HG02571 (cell line): ENCODE results near the gene YIPF5.

Source experiments
- ATAC-seq: cut with Tn5 transposase; IDR thresholded peaks from one replicate; pipeline ENCODE4 v1.9.1; 2021; ENCODE audit warnings: mild to moderate bottlenecking, moderate library complexity; ENCODE audit not compliant: unreplicated experiment

YIPF5 gene

DNA sequence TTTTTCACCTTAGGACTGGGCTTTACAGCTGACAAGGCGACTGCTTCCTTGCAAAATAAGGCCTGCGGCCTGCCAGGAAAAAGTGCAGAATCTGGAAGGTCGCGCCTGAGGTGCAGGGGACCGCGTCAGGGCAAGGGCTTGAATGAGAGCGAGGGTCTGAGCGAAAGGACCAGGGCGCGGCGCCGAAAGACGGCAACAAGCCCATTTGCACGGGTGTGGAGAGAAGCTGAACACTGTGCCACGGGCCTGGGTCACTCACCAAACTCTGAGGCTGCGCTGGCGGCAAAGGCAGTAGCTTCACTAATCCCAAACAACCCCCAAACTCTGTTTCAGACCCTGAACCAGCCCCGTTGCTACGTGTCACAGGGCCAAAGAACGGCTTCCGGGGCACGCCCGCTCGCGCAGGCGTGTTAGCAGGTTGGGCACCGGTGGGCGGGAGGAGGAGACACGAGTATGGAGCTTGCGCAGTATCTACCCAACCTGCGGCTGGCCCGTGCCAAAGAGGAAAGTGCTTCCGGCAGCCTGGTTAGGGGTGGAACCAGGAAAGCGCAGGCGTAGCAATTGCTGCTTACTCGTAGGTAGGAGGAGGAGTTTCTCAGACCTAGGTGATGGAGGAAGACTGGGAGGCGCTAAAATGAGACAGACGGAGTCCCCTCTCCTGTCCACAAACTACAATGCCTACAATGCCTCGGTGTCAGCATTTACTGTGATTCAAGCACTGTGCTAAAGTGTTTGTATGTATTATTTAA, at the start of gene YIPF5, which contains the start of gene KCTD16:
Gene YIPF5 (minus strand): TSS at position 384 of the 749 bp plus-strand sequence. CDS start 704 bp downstream, outside the sequence.
Gene KCTD16 (plus strand): TSS at position 598 of the 749 bp plus-strand sequence.
- ATAC-seq, result peak; percentile 99

DNA sequence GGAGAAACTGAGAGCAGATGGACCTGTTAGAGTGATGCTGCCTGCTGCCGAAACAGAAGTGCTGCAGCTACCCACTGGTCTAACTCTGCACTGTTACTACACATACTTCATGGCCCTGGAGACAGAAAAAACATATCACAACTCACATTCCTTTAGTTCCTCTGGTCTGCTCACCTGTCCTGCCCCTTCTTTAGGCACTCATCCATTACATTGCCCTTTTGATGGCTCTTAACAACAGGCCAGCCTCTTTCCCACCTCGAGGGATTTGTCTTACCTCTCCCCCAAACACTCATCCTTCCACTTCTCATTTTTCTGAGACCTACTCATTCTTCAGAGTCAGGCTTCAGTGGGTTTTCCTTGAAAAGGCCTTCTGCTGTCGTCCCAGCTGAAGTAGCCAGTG, 49.4 kb upstream of the YIPF5 start:
- ATAC-seq, result no peak

DNA sequence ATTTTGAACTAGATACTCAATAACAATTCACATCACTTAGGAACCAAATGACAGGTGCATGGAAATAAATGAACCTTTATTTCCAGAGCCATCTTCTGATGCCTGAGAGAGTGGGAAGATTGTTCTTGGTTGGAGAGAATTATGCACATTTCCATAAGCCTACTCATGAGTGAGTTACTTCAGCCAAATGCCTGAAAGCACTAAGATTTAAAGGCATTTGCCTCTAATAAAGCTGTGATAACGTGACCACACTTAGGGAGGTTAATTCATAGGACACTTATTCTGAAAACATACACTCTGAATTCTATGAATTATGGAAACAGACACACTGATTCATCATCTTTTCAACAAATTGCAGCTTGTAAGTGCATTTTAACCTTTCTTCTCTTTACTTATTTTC, 40.2 kb upstream of the YIPF5 start:
- no peak for ATAC-seq

DNA sequence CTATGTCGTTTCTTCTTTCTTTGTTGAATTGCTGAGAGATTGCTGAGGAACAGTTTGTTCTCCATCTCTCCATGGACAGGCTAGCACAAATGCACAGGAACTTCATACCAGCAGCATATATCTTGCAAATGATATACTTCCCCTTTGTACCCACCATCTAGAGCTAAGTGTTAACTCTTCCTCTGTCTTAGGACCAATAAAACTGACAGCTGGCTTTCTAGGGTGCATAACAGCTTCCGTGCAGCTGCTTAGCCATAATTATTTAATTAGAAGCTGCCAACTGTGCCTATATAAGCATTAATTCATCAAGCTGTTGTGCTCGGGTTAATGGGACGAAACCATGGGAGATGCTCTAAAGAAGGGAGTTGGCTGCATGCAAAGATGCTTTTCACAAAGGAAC, 38.9 kb upstream of the YIPF5 start:
- ATAC-seq, result no peak

DNA sequence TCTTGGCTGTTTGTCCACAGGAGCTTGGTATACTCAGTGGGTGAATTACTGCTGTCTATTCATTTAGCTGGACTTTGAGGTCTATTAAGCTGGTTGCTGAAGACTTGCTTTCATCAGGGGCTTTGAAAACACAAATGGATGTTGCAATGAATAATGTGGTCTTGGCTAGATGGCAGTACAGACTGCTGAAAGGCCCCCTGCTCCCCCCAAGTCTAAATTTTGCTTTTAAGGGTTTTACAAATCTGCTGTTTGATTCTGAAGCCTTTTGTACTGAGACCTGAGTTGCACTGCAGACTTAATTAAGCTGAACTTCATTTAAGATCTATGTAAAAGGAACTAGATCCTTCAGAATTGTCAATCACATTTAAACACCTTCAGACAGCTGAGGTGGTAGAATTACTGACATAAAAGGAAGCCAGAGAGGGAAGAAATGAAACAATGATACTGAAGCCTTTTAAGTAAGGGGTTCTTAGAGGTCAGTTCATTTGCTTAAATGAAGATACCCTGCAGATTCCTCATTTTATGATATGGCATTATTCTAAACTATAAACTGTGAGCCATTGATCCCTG, 37.5 kb upstream of the YIPF5 start:
- ATAC-seq, result no peak

DNA sequence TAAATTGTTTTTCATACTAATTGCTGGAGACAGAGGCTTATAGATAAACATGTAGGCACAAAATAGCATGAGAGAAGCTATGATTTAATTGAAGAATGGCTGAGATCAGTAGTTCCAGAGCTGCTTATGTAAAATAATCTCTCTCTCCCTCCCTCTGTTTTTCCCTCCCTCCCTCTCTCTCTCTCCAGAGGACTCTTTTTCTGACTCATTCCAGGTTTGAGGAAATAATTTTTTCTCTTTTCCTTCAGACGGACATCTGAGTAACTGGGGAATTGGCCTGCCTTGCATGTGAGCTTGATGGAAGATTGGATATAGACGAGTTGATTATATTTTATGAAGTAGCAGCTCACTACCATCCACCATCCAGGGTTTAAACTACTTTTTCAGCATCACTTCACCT, 35.7 kb upstream of the YIPF5 start:
- ATAC-seq, result no peak

DNA sequence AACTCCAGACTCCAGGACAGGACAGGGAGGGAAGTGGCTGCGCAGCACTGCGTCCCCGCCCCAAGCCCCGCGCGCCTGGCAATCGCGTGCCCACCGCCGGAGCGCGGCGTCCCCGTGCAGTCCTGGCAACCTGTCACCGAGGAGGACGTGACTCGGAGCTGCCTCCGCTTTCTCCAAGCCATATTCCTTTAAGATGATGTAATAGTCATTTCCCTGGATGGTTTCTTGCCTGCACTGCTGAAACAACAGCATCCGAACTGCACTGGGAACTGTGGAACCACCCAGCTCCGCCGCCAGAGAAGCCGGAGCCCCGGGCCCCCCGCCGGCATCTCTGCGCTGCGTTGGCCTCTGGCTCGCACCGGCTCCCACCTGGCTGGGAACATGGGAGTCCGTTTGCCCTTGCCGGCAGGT, 34.7 kb upstream of the YIPF5 start:
- no peak for ATAC-seq

DNA sequence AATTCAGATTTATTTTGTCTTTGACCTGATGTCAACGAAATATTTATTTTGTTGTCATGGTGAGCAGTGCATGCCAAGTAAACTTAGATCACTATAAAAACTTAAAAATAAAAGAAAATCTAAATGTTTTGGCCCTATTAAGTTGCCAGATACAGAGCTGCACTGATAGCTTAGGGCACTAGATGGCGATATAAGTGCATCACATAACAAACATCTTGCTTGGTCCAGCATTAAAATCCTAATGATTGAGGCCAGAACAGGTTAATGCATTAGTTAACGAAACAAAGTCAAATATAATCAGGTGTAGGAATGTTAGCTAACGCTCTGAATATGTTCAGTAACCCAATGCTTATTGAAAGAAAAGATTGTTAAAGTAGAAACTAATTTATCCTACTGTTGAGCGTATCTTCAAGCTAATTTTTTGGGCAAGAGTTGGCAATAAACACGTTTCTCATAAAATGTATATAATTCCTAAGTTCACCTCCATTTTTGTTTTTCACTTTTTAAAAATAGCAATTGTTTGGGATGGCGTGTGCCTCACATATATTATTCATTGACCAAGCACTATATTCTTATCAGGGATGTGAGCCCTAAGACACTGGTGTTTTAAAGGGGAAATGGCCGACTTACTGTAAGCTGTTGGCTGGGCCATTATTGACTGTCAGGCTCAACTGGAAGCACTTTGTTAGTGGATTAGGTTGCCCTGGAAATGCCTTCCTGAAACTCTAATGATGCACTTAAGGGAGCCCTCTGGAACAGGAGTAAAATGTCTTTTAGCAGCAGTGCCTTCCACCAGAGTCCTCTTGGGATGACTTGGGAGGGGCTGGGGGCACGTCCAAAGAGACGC, 33.5 kb upstream of the YIPF5 start:
- peak; percentile 78 for ATAC-seq

DNA sequence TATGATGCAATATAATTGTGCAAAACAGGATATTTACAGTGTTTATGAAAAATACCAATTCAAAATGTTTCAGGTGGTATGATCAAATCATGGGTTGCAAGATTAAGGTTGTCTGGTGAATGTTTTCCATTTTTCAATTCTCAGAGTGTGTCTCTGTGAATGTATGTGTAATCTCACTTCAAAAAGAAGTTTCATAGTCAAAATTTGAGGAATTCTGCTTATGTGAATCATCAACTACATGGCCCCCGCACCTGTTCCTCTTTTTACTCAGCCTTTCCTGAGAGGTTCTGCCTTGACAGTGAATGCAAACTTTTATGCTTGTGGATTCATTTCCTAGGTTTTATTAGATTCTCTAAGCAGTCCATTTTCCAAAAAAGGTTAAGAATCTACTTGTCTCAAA, 32.3 kb upstream of the YIPF5 start:
- no peak for ATAC-seq

DNA sequence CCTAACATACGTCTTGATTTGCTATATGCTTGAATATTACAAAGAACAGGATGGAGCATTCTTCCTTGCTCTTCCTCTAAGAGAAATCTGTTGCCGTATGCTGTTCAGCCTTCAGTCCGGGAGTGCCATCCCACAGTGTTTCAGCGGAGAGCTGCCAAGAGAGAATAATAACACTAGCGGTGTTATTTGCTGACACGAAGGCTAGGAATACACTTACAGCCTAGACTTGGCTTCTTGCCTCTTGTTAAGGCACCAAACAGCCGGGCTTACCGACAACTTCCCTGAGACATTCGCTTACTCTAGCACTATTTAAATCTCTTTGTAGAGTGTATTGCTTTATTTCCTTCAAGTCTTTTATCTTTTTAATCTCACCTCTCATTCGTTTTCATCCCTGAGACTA, 31.6 kb upstream of the YIPF5 start:
- no peak for ATAC-seq

DNA sequence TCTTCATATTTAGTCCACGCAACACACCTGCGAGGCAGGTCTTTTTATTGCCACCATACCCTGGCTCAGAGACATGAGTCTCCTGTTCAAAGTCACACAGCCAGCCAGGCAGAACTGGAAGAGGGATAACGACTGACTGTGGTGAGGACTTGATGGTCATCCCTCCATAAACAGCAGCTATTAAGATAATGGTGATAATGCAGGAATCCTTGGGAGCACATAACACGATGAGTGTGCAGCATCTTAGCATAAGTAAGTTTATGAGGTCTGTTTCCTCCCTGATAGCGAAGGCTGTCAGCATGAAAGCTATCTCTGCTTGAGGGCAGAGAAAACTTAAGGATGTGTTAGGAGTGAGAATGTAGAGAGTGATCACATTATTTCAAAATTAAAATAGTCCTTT, 31.1 kb upstream of the YIPF5 start:
- no peak for ATAC-seq

DNA sequence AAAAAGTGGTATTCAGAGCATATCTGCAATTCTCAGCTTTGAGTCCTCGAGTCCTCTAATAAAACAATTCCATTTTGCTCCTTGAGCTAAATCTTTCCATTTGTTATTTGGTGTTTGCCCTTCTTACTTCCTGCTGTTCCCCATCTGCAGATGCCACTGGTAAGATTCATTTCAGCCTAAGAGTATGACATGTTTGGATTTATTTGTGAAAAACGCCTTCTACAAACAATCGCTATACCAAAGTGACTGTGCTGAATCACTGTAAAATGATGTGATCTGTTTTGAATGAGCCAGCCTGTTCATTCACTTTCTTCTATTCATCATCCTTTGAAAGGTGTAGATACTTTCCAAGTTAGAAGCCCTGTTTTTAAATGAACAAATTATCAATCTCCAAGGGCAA, 27.9 kb upstream of the YIPF5 start:
- ATAC-seq, result no peak

DNA sequence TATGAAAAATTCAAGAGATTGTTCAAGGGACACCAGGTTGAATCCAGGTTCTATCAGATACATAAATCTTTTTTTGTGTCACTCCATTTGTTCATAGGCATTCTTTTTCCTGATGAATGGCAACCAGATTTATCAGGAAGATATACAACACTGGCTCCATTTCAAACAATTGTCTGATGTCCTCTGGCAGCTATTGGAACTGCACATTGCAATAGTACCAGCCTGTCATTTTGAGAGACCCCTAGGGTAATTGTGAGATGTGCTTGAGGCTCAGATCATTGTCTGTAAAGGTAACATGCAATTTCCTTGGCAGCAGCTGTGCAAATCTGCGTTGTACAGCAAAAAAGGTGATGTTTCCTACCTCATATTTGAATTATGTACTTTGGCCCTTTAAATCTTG, 26.2 kb upstream of the YIPF5 start:
- no peak for ATAC-seq

DNA sequence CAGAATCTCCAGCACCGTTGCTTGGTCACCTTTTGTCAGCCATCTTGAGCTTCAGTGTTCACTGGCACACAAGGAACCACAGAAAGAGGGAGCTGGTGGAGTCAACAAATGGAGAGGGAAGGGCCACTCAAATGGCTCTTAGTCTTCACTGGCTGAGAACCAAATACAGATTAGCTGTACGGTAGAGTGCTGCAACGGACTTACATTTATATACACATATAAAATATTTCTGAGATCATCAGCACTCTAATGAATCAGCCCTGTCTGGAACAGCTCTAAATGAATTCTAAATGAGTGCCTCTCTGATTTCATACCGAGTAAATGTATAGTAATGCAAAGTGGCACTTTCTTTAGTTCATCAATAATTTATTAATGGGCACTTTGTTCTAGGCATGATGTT, 25.0 kb upstream of the YIPF5 start:
- no peak for ATAC-seq

DNA sequence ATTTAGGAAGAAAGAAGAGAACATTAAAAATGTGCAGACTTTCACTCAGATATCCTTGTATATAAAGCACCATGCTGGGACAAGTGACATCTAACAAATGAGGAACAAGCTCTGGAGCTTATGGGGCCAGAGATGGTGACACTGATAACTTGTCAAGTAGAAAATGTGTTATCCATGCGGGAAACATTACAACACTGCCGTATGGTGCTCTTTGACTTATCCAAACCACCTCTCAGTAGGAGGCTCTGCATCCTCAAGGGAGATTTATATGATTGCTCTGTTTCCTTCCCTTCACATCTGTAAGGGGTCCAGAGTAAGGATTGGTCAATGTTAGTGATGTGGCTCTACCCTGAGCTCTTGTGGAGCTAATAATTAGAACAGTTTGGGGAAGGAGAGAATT, 23.7 kb upstream of the YIPF5 start:
- ATAC-seq, result no peak

DNA sequence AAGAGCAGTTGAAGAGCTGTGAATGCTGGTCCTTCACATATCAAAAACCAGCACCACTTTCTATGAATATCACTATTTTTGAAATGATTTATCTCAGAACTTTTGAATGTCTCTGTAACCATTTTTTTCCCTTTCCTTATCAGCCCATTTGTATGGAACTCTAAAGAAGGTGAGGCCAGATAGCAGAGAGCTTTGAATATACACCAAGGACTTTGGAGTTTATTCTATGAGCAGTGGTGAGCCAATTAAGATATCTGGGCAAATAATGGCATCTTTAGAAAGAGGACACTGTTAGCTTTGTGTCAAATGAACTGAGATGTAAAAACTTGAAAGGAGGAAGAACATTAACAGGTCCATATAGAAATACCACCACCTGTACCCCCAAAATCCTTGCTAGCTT, 22.2 kb upstream of the YIPF5 start:
- ATAC-seq, result no peak

DNA sequence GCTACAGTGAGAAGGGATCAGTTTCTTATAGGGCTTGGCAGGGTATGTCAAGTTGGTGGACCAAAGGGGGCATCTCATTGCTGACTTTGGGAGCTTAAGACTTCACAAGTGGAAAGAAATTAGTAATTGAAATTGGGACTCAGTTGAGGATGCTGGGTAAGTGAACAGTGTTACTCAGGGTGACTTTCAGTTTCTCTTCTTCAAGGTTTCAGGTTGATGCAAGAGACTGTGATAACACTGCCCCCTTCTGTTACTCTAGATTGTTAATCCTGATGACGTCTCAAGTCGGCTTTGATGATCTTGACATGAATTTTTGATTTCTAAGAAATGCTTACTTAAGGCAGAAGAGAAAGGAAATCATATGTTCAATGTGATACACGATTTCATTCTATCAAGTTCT, 21.5 kb upstream of the YIPF5 start:
- peak; percentile 89 for ATAC-seq

DNA sequence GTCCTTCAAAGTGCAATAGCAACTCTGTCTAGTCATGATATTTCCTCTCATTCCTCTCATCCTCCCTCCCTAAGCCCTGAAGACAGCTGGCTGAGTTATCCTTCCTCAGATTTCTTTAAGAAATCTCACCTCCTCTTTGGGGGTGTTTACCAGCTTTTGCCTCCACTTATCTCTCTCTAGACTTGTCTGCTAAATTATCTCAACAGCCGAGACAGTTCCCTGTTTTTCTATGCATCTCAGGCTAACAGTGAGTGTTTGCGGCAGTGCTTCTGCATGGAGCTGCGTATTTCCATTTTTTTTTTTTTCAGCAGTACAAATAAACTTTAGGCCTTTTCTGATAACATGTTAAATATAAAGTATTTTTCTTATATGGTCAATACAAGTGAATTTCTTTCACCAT, 21.1 kb upstream of the YIPF5 start:
- ATAC-seq, result no peak

DNA sequence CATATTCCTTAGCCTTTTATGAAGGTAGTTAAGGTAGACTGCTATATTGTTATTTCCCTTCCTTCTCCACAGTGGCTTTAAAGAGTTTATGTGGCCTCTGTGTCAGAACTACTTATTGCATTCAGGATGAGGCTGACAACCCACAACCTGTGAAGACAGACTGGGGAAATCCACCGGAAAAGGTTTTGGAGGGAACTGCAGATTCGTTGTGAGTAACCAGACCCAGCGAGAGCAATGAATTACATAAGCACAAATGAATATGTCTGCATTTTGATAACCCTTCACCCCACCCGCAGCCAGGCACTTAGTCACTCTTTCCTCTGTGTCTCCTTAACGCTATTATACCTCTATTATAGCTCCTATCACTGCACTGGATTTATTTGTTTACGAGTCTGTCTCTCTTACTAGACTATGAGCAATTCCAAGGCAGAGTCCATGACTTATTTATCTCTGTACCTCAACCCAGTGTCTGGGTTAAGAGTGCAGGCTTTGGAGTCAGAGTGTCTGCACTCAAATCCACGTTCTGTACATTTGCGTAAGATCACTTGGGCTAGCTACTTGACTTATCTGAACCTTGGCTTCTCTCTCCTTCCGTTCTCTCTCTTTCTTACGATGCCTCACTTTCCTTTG, 19.5 kb upstream of the YIPF5 start:
- ATAC-seq, result peak; percentile 50

DNA sequence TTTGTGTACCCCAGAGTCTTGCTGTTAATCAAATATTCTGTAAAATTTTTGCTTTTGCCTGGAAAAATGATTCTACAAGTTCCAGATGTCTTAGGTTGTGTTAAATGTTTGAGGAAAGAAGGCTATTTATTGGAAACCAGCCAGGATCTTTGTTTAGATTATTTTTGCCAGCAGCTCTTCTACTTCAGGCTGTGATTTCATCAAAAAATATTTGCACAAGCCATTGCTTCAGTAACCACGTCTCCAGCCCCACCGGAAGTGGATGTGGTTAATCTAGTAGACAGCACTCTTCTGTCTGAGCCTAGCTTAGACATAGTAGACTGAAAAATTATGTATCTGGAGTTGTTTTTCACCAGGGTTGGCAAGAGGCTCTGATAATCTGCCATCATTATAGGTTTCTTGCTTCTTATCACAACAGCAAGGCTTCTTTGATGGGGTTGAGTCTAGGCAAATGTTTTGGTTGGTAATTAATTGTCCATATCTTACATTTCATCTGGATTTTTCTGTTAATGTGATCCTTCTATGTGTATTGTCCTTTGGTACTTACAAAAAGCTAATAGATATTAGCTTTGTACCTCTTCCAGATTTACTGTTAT, 17.3 kb upstream of the YIPF5 start:
- ATAC-seq, result peak; percentile 43
